ENCODE results near the gene ANKH. TPM values are rescaled to one million over a fixed set of nuclear protein-coding genes. Genes with fewer than 3 reads are reported as not detected.

Gene ANKH
- total and polyA plus RNA-seq, 2 donors (not counting 1 experiment from before 2014, with no cell fraction given): 13.7 to 71.1 TPM

- TF ChIP-seq CTCF (IDR thresholded peaks at IDR 0.05): no peak
- no peaks in the 10 kb centered on the region for H3K27me3 Mint-ChIP-seq
- H3K4me3 Mint-ChIP-seq: no peak overlapping the region
- Histone ChIP-seq H4K20me1 (ENCODE audit: control insufficient read depth, insufficient read depth, low read length, poor library complexity, severe bottlenecking) (no peaks in the 10 kb centered on the region), H3K4me1 (ENCODE audit: control insufficient read depth in 2 of 2, insufficient read depth in 2 of 2, low read length in 2 of 2) (no peaks in the 10 kb centered on the region), H3K36me3 (replicated peaks in 1 of 2; ENCODE audit: control extremely low read depth in 1 of 2, control insufficient read depth in 1 of 2, extremely low read depth in 1 of 2, insufficient read depth in 2 of 2, low read length in 1 of 2) (peaks cover 0 to 6% of the 10 kb centered on the region in 2 experiments), H3K27ac (ENCODE audit: low read length in 2 of 2) (no peak overlapping the region), H3K9ac (ENCODE audit: low read length) (no peak overlapping the region), H3K79me2 (ENCODE audit: control insufficient read depth, insufficient read depth, low read length) (no peaks in the 10 kb centered on the region), H2AFZ (ENCODE audit: insufficient read depth, low read depth, low read length, poor library complexity, severe bottlenecking) (no peak overlapping the region), H3K27me3 (replicated peaks in 1 of 4; ENCODE audit: control extremely low read depth in 1 of 4, control insufficient read depth in 3 of 4, insufficient read depth in 4 of 4, low read length in 3 of 4) (no peaks in the 10 kb centered on the region), H3K4me2 (replicated peaks; ENCODE audit: low read depth, low read length, poor library complexity, severe bottlenecking) (no peak overlapping the region), H3K4me3 (ENCODE audit: control extremely low read depth in 1 of 5, extremely low read depth in 1 of 5, insufficient read depth in 1 of 5, low read depth in 2 of 5, low read length in 4 of 5) (no peak overlapping the region), H3K9me3 (ENCODE audit: control extremely low read depth in 1 of 3, control insufficient read depth in 2 of 3, insufficient read depth in 1 of 3, low read length in 2 of 3) (no peaks in the 10 kb centered on the region)
- intact Hi-C loops (cut with micrococcal nuclease): no loop called here
- ATAC-seq (ENCODE audit: low read depth) (no peak), DNase-seq (no peak)
- WGBS (ENCODE audit: insufficient coverage): 100% methylated on average over 2 of the region's 4 CpGs
- H3K4me1 Mint-ChIP-seq: peaks cover 1% of the 10 kb centered on the region
- ChIA-PET CTCF (no interaction called here), POLR2A (no interaction called here)
- H3K27ac Mint-ChIP-seq: no peak overlapping the region
- H3K9me3 Mint-ChIP-seq (ENCODE audit: insufficient read depth): no peaks in the 10 kb centered on the region
Observed at GRCh38 chr5:14756478-14756877, 115.1 kb downstream of the ANKH start.

GRCh38 chr5:14753947-14754346 lies 117.6 kb downstream of the ANKH start:
- Mint-ChIP-seq H3K27ac (no peak overlapping the region), H3K4me3 (no peak overlapping the region), H3K4me1 (no peaks in the 10 kb centered on the region), H3K27me3 (no peaks in the 10 kb centered on the region), H3K9me3 (ENCODE audit: insufficient read depth) (no peaks in the 10 kb centered on the region)
- Histone ChIP-seq H4K20me1 (ENCODE audit: control insufficient read depth, insufficient read depth, low read length, poor library complexity, severe bottlenecking) (no peaks in the 10 kb centered on the region), H3K36me3 (replicated peaks in 1 of 2; ENCODE audit: control extremely low read depth in 1 of 2, control insufficient read depth in 1 of 2, extremely low read depth in 1 of 2, insufficient read depth in 2 of 2, low read length in 1 of 2) (peaks cover 0 to 15% of the 10 kb centered on the region in 2 experiments), H3K9me3 (ENCODE audit: control extremely low read depth in 1 of 3, control insufficient read depth in 2 of 3, insufficient read depth in 1 of 3, low read length in 2 of 3) (no peaks in the 10 kb centered on the region), H3K27me3 (replicated peaks in 1 of 4; ENCODE audit: control extremely low read depth in 1 of 4, control insufficient read depth in 3 of 4, insufficient read depth in 4 of 4, low read length in 3 of 4) (no peaks in the 10 kb centered on the region), H2AFZ (ENCODE audit: insufficient read depth, low read depth, low read length, poor library complexity, severe bottlenecking) (no peak overlapping the region), H3K79me2 (ENCODE audit: control insufficient read depth, insufficient read depth, low read length) (no peaks in the 10 kb centered on the region), H3K27ac (ENCODE audit: low read length in 2 of 2) (no peak overlapping the region), H3K9ac (ENCODE audit: low read length) (no peak overlapping the region), H3K4me1 (ENCODE audit: control insufficient read depth in 2 of 2, insufficient read depth in 2 of 2, low read length in 2 of 2) (no peaks in the 10 kb centered on the region), H3K4me3 (ENCODE audit: control extremely low read depth in 1 of 5, extremely low read depth in 1 of 5, insufficient read depth in 1 of 5, low read depth in 2 of 5, low read length in 4 of 5) (no peak overlapping the region), H3K4me2 (replicated peaks; ENCODE audit: low read depth, low read length, poor library complexity, severe bottlenecking) (no peak overlapping the region)
- TF ChIP-seq EZH2 (IDR thresholded peaks at IDR 0.05; ENCODE audit: borderline replicate concordance, insufficient read depth, low read depth, low read length, poor library complexity, severe bottlenecking) (no peak), CTCF (IDR thresholded peaks at IDR 0.05) (no peak)
- ChIA-PET POLR2A (no interaction called here), CTCF (no interaction called here)
- no CpG with 5 or more reads among the region's 3 CpGs for WGBS (ENCODE audit: insufficient coverage)
- no peak for DNase-seq
- ATAC-seq (ENCODE audit: low read depth): no peak
- intact Hi-C loops (cut with micrococcal nuclease): no loop called here
